T-helper 17 cell (primary cell): ENCODE data around the gene THSD4. TPM values are rescaled to one million over a fixed set of nuclear protein-coding genes. Genes with fewer than 3 reads are reported as not detected.

ENCODE experiments used
- ATAC-seq: fragments of 150-1000 bp; cut with Tn5 transposase; 2 replicates; pipeline ENCODE4 v1.10.0; 2021; ENCODE audit warnings: mild to moderate bottlenecking, moderate library complexity
- DNase-seq, 3 donors: peaks; one replicate each; pipeline versions ENCODE4 v3.0.0 to v3.0.0-alpha.2; 2020 to 2021
- H3K9me3 ChIP-seq: one replicate; pipeline ENCODE4 v1.7.0; 2013; ENCODE audit warnings: low read length, mild to moderate bottlenecking; ENCODE audit not compliant: control insufficient read depth, poor library complexity, severe bottlenecking
- H3K27ac Mint-ChIP-seq: one replicate; pipeline ENCODE4 v1.8.0; 2022; ENCODE audit warnings: mild to moderate bottlenecking, moderate library complexity, mixed read lengths
- H3K27me3 Mint-ChIP-seq: one replicate; pipeline ENCODE4 v1.8.0; 2022; ENCODE audit warnings: mixed read lengths
- H3K36me3 Mint-ChIP-seq: one replicate; pipeline ENCODE4 v1.8.0; 2022; ENCODE audit warnings: low read depth, mixed read lengths
- H3K4me1 Mint-ChIP-seq: one replicate; pipeline ENCODE4 v1.8.0; 2022; ENCODE audit warnings: mild to moderate bottlenecking, mixed read lengths
- H3K4me3 Mint-ChIP-seq: one replicate; pipeline ENCODE4 v1.8.0; 2022; ENCODE audit warnings: mild to moderate bottlenecking, moderate library complexity, mixed read lengths
- total RNA-seq, 4 donors: library from RNA in 2 of 4; stranded (reverse) in 2 of 4; gene quantifications; one replicate each; pipeline ENCODE4 v1.2.3 and lab custom pipeline; 2022 to 2026

The THSD4 gene
- total RNA-seq, 2 donors from 2014 or later, result not detected

DNA sequence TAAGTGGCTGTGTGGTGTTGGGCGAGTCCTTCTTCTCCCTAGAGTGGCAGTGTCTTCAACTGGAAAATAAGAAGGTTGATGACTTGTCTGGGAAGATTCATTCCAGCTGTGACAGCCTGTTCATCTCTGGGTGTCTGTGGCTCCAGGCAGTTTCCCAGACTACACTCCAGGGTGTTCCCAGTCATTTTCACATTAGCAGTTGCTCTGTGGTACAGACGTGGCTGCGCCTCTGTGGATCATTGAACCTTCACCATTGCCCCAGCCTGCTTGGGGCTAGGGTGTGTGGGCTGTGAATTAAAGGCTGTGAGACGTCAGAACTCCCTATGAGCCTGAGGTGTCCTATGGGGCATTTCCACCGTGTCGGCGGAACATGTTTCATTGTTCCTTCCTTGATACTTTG is 455.5 kb downstream of the THSD4 start:
- no peak overlapping the region for H3K4me3 Mint-ChIP-seq
- peaks cover 59% of the 10 kb centered on the region for H3K27me3 Mint-ChIP-seq

GRCh38 chr15:71571641-71572040 is 456.4 kb downstream of the THSD4 start:
- ATAC-seq, result no peak
- Mint-ChIP-seq H3K27ac (no peak overlapping the region), H3K27me3 (peaks cover 64% of the 10 kb centered on the region), H3K4me1 (no peaks in the 10 kb centered on the region), H3K36me3 (no peaks in the 10 kb centered on the region), H3K4me3 (no peak overlapping the region)
- H3K9me3 ChIP-seq, result no peaks in the 10 kb centered on the region
- DNase-seq, result no peak

More for the DNA sequence above, 455.5 kb downstream of the THSD4 start:
- H3K36me3 Mint-ChIP-seq, result no peaks in the 10 kb centered on the region
- ATAC-seq, result no peak
- H3K27ac Mint-ChIP-seq, result no peak overlapping the region
- H3K9me3 ChIP-seq, result no peaks in the 10 kb centered on the region
- H3K4me1 Mint-ChIP-seq, result no peaks in the 10 kb centered on the region
- no peak for DNase-seq

GRCh38 chr15:71572452-71573053 is 457.3 kb downstream of the THSD4 start:
- no peaks in the 10 kb centered on the region for H3K9me3 ChIP-seq
- Mint-ChIP-seq H3K4me3 (no peak overlapping the region), H3K36me3 (no peaks in the 10 kb centered on the region), H3K27me3 (peaks cover 57% of the 10 kb centered on the region), H3K27ac (no peak overlapping the region), H3K4me1 (no peaks in the 10 kb centered on the region)
- ATAC-seq (no peak), DNase-seq (no peak)

DNA sequence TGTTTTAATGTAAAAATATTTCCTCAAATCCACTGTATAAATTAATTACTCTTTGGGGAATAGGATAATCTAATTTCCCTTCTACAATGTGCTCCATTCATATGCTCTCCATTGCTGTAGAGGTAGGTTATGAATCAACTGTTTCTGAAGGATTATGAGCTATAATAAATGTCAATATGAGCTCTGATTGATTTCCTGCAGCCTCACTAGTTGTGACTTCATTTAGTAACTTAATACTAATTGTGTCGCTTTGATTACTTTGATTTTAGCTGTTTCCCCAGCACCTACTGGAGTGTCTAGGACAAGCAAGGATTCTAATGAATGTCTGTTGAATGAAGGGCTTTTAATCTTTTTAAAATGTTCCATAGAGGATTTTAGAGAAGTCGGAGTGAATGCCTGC is 458.3 kb downstream of the THSD4 start:
- peaks cover 50% of the 10 kb centered on the region for H3K27me3 Mint-ChIP-seq
- DNase-seq (no peak), ATAC-seq (no peak)
- H3K4me1 Mint-ChIP-seq, result no peaks in the 10 kb centered on the region
- H3K4me3 Mint-ChIP-seq, result no peak overlapping the region
- H3K27ac Mint-ChIP-seq, result no peak overlapping the region
- no peaks in the 10 kb centered on the region for H3K9me3 ChIP-seq
- no peaks in the 10 kb centered on the region for H3K36me3 Mint-ChIP-seq

GRCh38 chr15:71575474-71576045 is 460.3 kb downstream of the THSD4 start:
- Mint-ChIP-seq H3K27ac (no peak overlapping the region), H3K27me3 (peaks cover 63% of the 10 kb centered on the region), H3K4me1 (no peaks in the 10 kb centered on the region), H3K4me3 (no peak overlapping the region), H3K36me3 (no peaks in the 10 kb centered on the region)
- ATAC-seq (no peak), DNase-seq (no peak)
- no peaks in the 10 kb centered on the region for H3K9me3 ChIP-seq

DNA sequence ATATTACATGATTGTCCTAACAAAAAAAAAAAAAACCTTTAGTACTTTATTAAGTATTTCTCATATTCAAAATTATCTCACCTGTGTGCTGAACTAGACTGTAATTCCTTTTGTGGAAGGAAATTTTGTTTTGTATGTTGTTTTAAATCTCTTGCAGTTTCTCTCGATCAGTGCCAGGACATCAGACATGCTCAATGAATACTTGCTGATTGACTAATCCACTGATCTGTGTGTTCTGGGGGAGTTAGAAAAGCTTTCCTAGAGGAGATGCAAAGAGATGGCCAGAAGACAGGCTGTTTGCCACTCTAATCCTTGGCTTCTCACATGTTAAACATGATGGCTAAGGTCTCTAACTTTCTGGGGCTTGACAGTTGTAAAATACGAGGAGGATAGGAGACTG is 461.8 kb downstream of the THSD4 start:
- Mint-ChIP-seq H3K4me3 (no peak overlapping the region), H3K27ac (no peak overlapping the region), H3K36me3 (no peaks in the 10 kb centered on the region), H3K27me3 (peaks cover 63% of the 10 kb centered on the region), H3K4me1 (no peaks in the 10 kb centered on the region)
- DNase-seq (no peak), ATAC-seq (no peak)
- H3K9me3 ChIP-seq, result no peaks in the 10 kb centered on the region

DNA sequence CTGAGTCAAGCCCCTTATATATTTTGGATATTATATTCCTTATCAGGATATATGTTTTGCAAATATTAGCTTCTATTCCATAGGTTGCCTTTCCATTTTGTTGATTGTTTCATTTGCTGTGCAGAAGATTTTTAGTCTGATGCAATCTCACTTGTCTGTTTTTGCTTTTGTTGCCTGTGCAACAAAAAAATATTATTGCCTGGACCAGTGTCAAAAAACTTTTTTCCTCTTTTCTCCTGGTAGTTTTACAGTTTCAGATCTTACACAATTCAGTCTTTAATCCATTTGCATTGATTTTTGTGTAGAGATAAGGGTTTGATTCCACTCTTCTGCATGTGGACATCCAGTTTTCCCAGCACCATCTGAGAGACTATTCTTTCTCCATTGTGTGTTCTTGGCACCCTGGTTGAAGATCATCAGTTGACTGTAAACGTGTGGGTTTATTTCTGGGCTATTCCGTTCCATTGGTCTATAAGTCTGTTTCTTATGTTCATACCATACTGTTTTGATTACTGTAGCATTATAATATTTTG is 466.2 kb downstream of the THSD4 start:
- H3K9me3 ChIP-seq, result peaks cover 5% of the 10 kb centered on the region
- no peaks in the 10 kb centered on the region for H3K4me1 Mint-ChIP-seq
- ATAC-seq (no peak), DNase-seq (no peak)
- no peak overlapping the region for H3K4me3 Mint-ChIP-seq
- H3K36me3 Mint-ChIP-seq, result no peaks in the 10 kb centered on the region
- peaks cover 33% of the 10 kb centered on the region for H3K27me3 Mint-ChIP-seq
- no peak overlapping the region for H3K27ac Mint-ChIP-seq

DNA sequence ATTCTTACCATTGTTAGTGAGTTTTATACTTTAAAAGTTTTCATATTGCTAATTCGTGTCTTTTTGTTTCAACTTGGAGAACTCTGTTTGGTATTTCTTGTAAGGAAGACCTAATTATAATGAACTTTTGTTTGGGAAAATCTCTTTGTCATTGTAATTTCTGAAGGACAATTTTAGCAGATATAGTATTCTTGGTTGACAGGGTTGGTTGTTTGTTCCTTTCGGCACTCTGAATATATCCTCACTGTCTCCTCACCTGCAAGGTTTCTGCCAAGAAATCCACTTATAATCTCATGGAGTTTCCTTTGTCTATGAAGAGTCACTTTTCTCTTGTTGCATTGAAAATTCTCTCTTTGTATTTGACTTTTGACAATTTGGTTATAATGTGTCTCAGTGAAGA is 469.9 kb downstream of the THSD4 start:
- H3K9me3 ChIP-seq, result peaks cover 5% of the 10 kb centered on the region
- peaks cover 2% of the 10 kb centered on the region for H3K36me3 Mint-ChIP-seq
- DNase-seq (no peak), ATAC-seq (no peak)
- H3K4me3 Mint-ChIP-seq, result no peak overlapping the region
- no peak overlapping the region for H3K27ac Mint-ChIP-seq
- H3K4me1 Mint-ChIP-seq, result no peaks in the 10 kb centered on the region
- H3K27me3 Mint-ChIP-seq, result peaks cover 24% of the 10 kb centered on the region

DNA sequence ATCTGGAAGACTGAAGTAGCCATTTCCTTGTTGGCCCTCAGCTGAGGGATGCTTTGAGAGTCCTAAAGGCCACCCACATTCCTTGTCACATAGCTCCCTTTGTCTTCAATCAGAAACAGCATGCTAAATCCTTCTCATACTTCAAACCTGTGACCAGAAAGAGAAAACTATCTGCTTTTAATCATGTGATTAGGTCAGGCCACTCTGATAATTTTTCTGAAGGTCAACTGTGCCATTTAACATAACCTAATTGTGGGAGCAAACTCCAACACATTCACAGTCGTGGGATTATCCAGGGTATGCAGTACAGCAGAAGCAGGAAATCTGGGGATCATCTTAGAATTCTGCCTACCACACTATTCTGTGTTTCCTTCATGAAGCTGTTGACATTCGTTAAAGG is 471.2 kb downstream of the THSD4 start:
- peaks cover 5% of the 10 kb centered on the region for H3K9me3 ChIP-seq
- no peak for DNase-seq
- Mint-ChIP-seq H3K27ac (no peak overlapping the region), H3K4me3 (no peak overlapping the region), H3K4me1 (no peaks in the 10 kb centered on the region), H3K36me3 (peaks cover 2% of the 10 kb centered on the region), H3K27me3 (peaks cover 20% of the 10 kb centered on the region)
- no peak for ATAC-seq

DNA sequence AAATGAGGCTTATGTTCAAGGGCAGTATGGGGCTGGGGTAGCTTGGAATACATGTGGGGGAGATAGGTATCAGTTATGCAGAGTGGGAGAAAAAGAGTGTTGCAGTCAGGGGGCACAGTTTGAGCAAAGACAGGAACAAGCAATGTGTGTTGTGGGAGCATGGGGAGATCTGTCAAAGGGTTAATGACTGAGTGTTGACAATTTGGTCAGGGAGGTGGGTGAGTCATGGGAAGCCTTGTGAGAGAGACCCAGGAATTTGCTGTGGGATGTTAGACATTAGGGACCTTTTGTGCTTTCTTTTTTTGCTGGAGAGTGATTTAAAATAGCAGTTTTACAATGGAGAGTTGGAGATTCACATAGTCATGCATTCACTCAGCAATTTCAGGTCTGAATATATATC is 473.5 kb downstream of the THSD4 start:
- ATAC-seq, result no peak
- no peaks in the 10 kb centered on the region for H3K4me1 Mint-ChIP-seq
- peaks cover 2% of the 10 kb centered on the region for H3K36me3 Mint-ChIP-seq
- peaks cover 5% of the 10 kb centered on the region for H3K9me3 ChIP-seq
- DNase-seq, result no peak
- no peak overlapping the region for H3K4me3 Mint-ChIP-seq
- H3K27me3 Mint-ChIP-seq, result peaks cover 21% of the 10 kb centered on the region
- H3K27ac Mint-ChIP-seq, result no peak overlapping the region

- peaks cover 2% of the 10 kb centered on the region for H3K36me3 Mint-ChIP-seq
- peaks cover 21% of the 10 kb centered on the region for H3K27me3 Mint-ChIP-seq
- no peaks in the 10 kb centered on the region for H3K4me1 Mint-ChIP-seq
- no peak overlapping the region for H3K27ac Mint-ChIP-seq
- DNase-seq (no peak), ATAC-seq (no peak)
- no peak overlapping the region for H3K4me3 Mint-ChIP-seq
- H3K9me3 ChIP-seq, result peaks cover 3% of the 10 kb centered on the region
These were observed 475.8 kb downstream of the THSD4 start for GRCh38 chr15:71591057-71591456.

- H3K9me3 ChIP-seq, result no peaks in the 10 kb centered on the region
- no peak overlapping the region for H3K27ac Mint-ChIP-seq
These were observed 476.9 kb downstream of the THSD4 start for GRCh38 chr15:71592203-71592602.

GRCh38 chr15:71595846-71596553 is 480.7 kb downstream of the THSD4 start:
- no peak for ATAC-seq
- no peak overlapping the region for H3K4me3 Mint-ChIP-seq

More at GRCh38 chr15:71592203-71592602, 476.9 kb downstream of the THSD4 start:
- H3K27me3 Mint-ChIP-seq, result peaks cover 21% of the 10 kb centered on the region
- H3K4me1 Mint-ChIP-seq, result no peaks in the 10 kb centered on the region
- H3K4me3 Mint-ChIP-seq, result no peak overlapping the region
- ATAC-seq (no peak), DNase-seq (no peak)
- H3K36me3 Mint-ChIP-seq, result peaks cover 2% of the 10 kb centered on the region

More at GRCh38 chr15:71595846-71596553, 480.7 kb downstream of the THSD4 start:
- no peak for DNase-seq
- Mint-ChIP-seq H3K4me1 (no peaks in the 10 kb centered on the region), H3K27ac (no peak overlapping the region), H3K36me3 (no peaks in the 10 kb centered on the region), H3K27me3 (peaks cover 29% of the 10 kb centered on the region)
- H3K9me3 ChIP-seq, result no peaks in the 10 kb centered on the region
